ENCODE data around the gene SGSM2.

SGSM2 gene

DNA sequence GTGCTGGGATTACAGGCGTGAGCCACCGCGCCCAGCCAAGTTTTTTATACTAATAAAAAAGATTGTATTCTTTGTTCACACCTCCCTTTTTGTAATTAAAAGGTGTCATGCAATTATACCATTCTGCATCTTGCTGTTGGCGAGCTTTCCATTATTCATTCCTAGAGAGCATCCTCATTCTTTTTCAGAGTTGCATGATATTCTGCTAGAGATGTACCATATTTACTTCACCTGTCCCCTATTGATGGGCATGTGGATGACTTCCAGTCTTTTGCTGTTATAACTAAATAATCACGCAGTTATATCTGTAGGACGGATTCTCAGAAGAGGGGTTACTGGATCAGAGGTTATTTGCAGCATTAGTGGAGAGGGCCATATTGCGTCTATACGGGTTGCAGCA, 17.0 kb downstream of the SGSM2 start:
- no CpG with 5 or more reads among the region's 8 CpGs for WGBS (ENCODE audit: extremely low coverage, insufficient coverage, low lambda C conversion rate)
- Histone ChIP-seq H3K18ac (ENCODE audit: low read length) (no peak overlapping the region), H3K4me1 (ENCODE audit: control insufficient read depth, low read depth, low read length) (no peaks in the 10 kb centered on the region), H3K27me3 (ENCODE audit: insufficient read depth, low read length, poor library complexity) (no peaks in the 10 kb centered on the region), H2BK15ac (replicated peaks; ENCODE audit: low read depth) (no peak overlapping the region), H2BK120ac (ENCODE audit: low read depth, low read length) (no peak overlapping the region), H3K9ac (ENCODE audit: low read length) (no peak overlapping the region), H3K4me3 (ENCODE audit: low read length) (no peak overlapping the region), H3K23ac (ENCODE audit: low read length) (no peak overlapping the region), H3K56ac (ENCODE audit: low read length) (no peak overlapping the region), H3K4me2 (ENCODE audit: low read length) (no peak overlapping the region), H3K79me2 (ENCODE audit: control insufficient read depth, insufficient read depth, low read length) (no peaks in the 10 kb centered on the region), H4K8ac (ENCODE audit: low read depth, low read length) (no peak overlapping the region), H3K79me1 (ENCODE audit: low read length) (no peaks in the 10 kb centered on the region), H4K5ac (ENCODE audit: low read length) (no peak overlapping the region), H3K27ac (ENCODE audit: low read depth, low read length) (no peak overlapping the region), H2AK5ac (ENCODE audit: low read length) (no peak overlapping the region), H3K36me3 (ENCODE audit: control insufficient read depth, insufficient read depth, low read length) (no peaks in the 10 kb centered on the region), H3K4ac (ENCODE audit: low read depth, low read length) (no peak overlapping the region), H2BK5ac (ENCODE audit: low read length) (no peak overlapping the region)
- DNase-seq: no peak

GRCh38 chr17:2357237-2357636, 19.9 kb downstream of the SGSM2 start:
- Histone ChIP-seq H3K36me3 (ENCODE audit: control insufficient read depth, insufficient read depth, low read length) (no peaks in the 10 kb centered on the region), H3K4me2 (ENCODE audit: low read length) (no peak overlapping the region), H4K5ac (ENCODE audit: low read length) (no peak overlapping the region), H3K23ac (ENCODE audit: low read length) (no peak overlapping the region), H3K18ac (ENCODE audit: low read length) (no peak overlapping the region), H3K4me1 (ENCODE audit: control insufficient read depth, low read depth, low read length) (no peaks in the 10 kb centered on the region), H3K4ac (ENCODE audit: low read depth, low read length) (no peak overlapping the region), H3K27me3 (ENCODE audit: insufficient read depth, low read length, poor library complexity) (no peaks in the 10 kb centered on the region), H2AK5ac (ENCODE audit: low read length) (no peak overlapping the region), H3K4me3 (ENCODE audit: low read length) (no peak overlapping the region), H2BK120ac (ENCODE audit: low read depth, low read length) (no peak overlapping the region), H3K79me1 (ENCODE audit: low read length) (no peaks in the 10 kb centered on the region), H3K56ac (ENCODE audit: low read length) (no peak overlapping the region), H3K79me2 (ENCODE audit: control insufficient read depth, insufficient read depth, low read length) (no peaks in the 10 kb centered on the region), H2BK15ac (replicated peaks; ENCODE audit: low read depth) (no peak overlapping the region), H2BK5ac (ENCODE audit: low read length) (no peak overlapping the region), H4K8ac (ENCODE audit: low read depth, low read length) (no peak overlapping the region), H3K9ac (ENCODE audit: low read length) (no peak overlapping the region), H3K27ac (ENCODE audit: low read depth, low read length) (no peak overlapping the region)
- DNase-seq: no peak
- no CpG with 5 or more reads among the region's 4 CpGs for WGBS (ENCODE audit: extremely low coverage, insufficient coverage, low lambda C conversion rate)

GRCh38 chr17:2357931-2358434, 20.7 kb downstream of the SGSM2 start:
- Histone ChIP-seq H3K27ac (ENCODE audit: low read depth, low read length) (no peak overlapping the region), H2AK5ac (ENCODE audit: low read length) (no peak overlapping the region), H4K5ac (ENCODE audit: low read length) (no peak overlapping the region), H3K4me1 (ENCODE audit: control insufficient read depth, low read depth, low read length) (no peaks in the 10 kb centered on the region), H3K27me3 (ENCODE audit: insufficient read depth, low read length, poor library complexity) (no peaks in the 10 kb centered on the region), H3K4me2 (ENCODE audit: low read length) (no peak overlapping the region), H3K79me1 (ENCODE audit: low read length) (no peaks in the 10 kb centered on the region), H3K56ac (ENCODE audit: low read length) (no peak overlapping the region), H2BK5ac (ENCODE audit: low read length) (no peak overlapping the region), H4K8ac (ENCODE audit: low read depth, low read length) (no peak overlapping the region), H3K23ac (ENCODE audit: low read length) (no peak overlapping the region), H3K18ac (ENCODE audit: low read length) (no peak overlapping the region), H3K36me3 (ENCODE audit: control insufficient read depth, insufficient read depth, low read length) (no peaks in the 10 kb centered on the region), H3K4me3 (ENCODE audit: low read length) (no peak overlapping the region), H2BK15ac (replicated peaks; ENCODE audit: low read depth) (no peak overlapping the region), H3K4ac (ENCODE audit: low read depth, low read length) (no peak overlapping the region), H3K9ac (ENCODE audit: low read length) (no peak overlapping the region), H2BK120ac (ENCODE audit: low read depth, low read length) (no peak overlapping the region), H3K79me2 (ENCODE audit: control insufficient read depth, insufficient read depth, low read length) (no peaks in the 10 kb centered on the region)
- DNase-seq: no peak
- WGBS (ENCODE audit: extremely low coverage, insufficient coverage, low lambda C conversion rate): no CpG with 5 or more reads among the region's 10 CpGs

- Histone ChIP-seq H3K4ac (ENCODE audit: low read depth, low read length) (no peak overlapping the region), H3K79me2 (ENCODE audit: control insufficient read depth, insufficient read depth, low read length) (no peaks in the 10 kb centered on the region), H3K9ac (ENCODE audit: low read length) (no peak overlapping the region), H2BK15ac (replicated peaks; ENCODE audit: low read depth) (no peak overlapping the region), H3K4me2 (ENCODE audit: low read length) (no peak overlapping the region), H3K4me1 (ENCODE audit: control insufficient read depth, low read depth, low read length) (no peaks in the 10 kb centered on the region), H3K27ac (ENCODE audit: low read depth, low read length) (no peak overlapping the region), H3K36me3 (ENCODE audit: control insufficient read depth, insufficient read depth, low read length) (no peaks in the 10 kb centered on the region), H3K27me3 (ENCODE audit: insufficient read depth, low read length, poor library complexity) (no peaks in the 10 kb centered on the region), H2AK5ac (ENCODE audit: low read length) (no peak overlapping the region), H4K5ac (ENCODE audit: low read length) (no peak overlapping the region), H2BK120ac (ENCODE audit: low read depth, low read length) (no peak overlapping the region), H3K23ac (ENCODE audit: low read length) (no peak overlapping the region), H2BK5ac (ENCODE audit: low read length) (no peak overlapping the region), H3K56ac (ENCODE audit: low read length) (no peak overlapping the region), H3K79me1 (ENCODE audit: low read length) (no peaks in the 10 kb centered on the region), H4K8ac (ENCODE audit: low read depth, low read length) (no peak overlapping the region), H3K18ac (ENCODE audit: low read length) (no peak overlapping the region), H3K4me3 (ENCODE audit: low read length) (no peak overlapping the region)
- no peak for DNase-seq
- no CpG with 5 or more reads among the region's 21 CpGs for WGBS (ENCODE audit: extremely low coverage, insufficient coverage, low lambda C conversion rate)
Observed at GRCh38 chr17:2361010-2361760, 23.9 kb downstream of the SGSM2 start.

DNA sequence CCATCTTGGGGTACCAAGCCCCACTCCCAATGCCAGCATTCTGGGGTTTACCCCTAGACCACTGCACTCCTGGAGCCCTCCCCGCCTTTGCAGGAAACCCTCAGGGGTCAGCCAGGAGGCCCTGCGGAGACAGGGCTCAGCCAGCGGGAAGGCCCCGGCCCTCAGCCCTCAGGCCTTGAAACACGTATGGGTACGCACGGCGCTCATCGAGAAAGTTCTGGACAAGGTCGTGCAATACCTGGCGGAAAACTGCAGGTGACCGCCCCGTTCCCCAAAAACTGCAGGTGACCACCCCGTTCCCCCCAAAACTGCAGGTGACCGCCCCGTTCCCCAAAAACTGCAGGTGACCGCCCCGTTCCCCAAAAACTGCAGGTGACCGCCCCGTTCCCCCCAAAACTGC, 24.7 kb downstream of the SGSM2 start:
- H3K9ac ChIP-seq (ENCODE audit: low read length): no peak overlapping the region
- H3K27ac ChIP-seq (ENCODE audit: low read depth, low read length): no peak overlapping the region
- no peak overlapping the region for H3K4me3 ChIP-seq (ENCODE audit: low read length)
- no peaks in the 10 kb centered on the region for H3K36me3 ChIP-seq (ENCODE audit: control insufficient read depth, insufficient read depth, low read length)
- H2AK5ac ChIP-seq (ENCODE audit: low read length): no peak overlapping the region
- H3K23ac ChIP-seq (ENCODE audit: low read length): no peak overlapping the region
- H3K4ac ChIP-seq (ENCODE audit: low read depth, low read length): no peak overlapping the region
- no peak overlapping the region for H2BK120ac ChIP-seq (ENCODE audit: low read depth, low read length)
- no peak overlapping the region for H4K5ac ChIP-seq (ENCODE audit: low read length)
- no peak overlapping the region for H3K18ac ChIP-seq (ENCODE audit: low read length)
- no peak overlapping the region for H3K56ac ChIP-seq (ENCODE audit: low read length)
- no CpG with 5 or more reads among the region's 20 CpGs for WGBS (ENCODE audit: extremely low coverage, insufficient coverage, low lambda C conversion rate)
- no peak overlapping the region for H4K8ac ChIP-seq (ENCODE audit: low read depth, low read length)
- H2BK15ac ChIP-seq (replicated peaks; ENCODE audit: low read depth): no peak overlapping the region
- no peaks in the 10 kb centered on the region for H3K27me3 ChIP-seq (ENCODE audit: insufficient read depth, low read length, poor library complexity)
- H3K4me1 ChIP-seq (ENCODE audit: control insufficient read depth, low read depth, low read length): no peaks in the 10 kb centered on the region
- H3K4me2 ChIP-seq (ENCODE audit: low read length): no peak overlapping the region
- DNase-seq: no peak
- H3K79me2 ChIP-seq (ENCODE audit: control insufficient read depth, insufficient read depth, low read length): no peaks in the 10 kb centered on the region
- no peaks in the 10 kb centered on the region for H3K79me1 ChIP-seq (ENCODE audit: low read length)
- H2BK5ac ChIP-seq (ENCODE audit: low read length): no peak overlapping the region

DNA sequence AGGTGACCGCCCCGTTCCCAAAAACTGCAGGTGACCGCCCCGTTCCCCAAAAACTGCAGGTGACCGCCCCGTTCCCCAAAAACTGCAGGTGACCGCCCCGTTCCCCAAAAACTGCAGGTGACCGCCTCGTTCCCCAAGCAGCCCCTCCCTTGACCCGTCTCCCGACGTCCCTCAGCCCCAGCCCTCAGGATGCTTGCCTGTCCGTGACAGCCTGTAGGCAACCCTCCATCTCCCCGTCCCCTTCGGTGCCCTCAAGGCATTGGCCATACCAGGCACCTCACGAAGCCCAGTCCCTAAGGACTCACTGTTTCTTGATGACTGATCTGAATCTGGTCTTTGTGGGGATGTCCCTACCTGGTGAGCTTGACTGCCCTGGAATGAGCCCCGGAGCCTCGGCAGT, 25.1 kb downstream of the SGSM2 start:
- H4K5ac ChIP-seq (ENCODE audit: low read length): no peak overlapping the region
- H3K56ac ChIP-seq (ENCODE audit: low read length): no peak overlapping the region
- no peak overlapping the region for H3K27ac ChIP-seq (ENCODE audit: low read depth, low read length)
- H3K4me1 ChIP-seq (ENCODE audit: control insufficient read depth, low read depth, low read length): no peaks in the 10 kb centered on the region
- H3K79me1 ChIP-seq (ENCODE audit: low read length): no peaks in the 10 kb centered on the region
- no peak overlapping the region for H4K8ac ChIP-seq (ENCODE audit: low read depth, low read length)
- no peak overlapping the region for H3K23ac ChIP-seq (ENCODE audit: low read length)
- no peaks in the 10 kb centered on the region for H3K79me2 ChIP-seq (ENCODE audit: control insufficient read depth, insufficient read depth, low read length)
- H3K36me3 ChIP-seq (ENCODE audit: control insufficient read depth, insufficient read depth, low read length): no peaks in the 10 kb centered on the region
- no peak overlapping the region for H3K4me2 ChIP-seq (ENCODE audit: low read length)
- H2BK15ac ChIP-seq (replicated peaks; ENCODE audit: low read depth): no peak overlapping the region
- H2AK5ac ChIP-seq (ENCODE audit: low read length): no peak overlapping the region
- no peak overlapping the region for H3K4ac ChIP-seq (ENCODE audit: low read depth, low read length)
- no peak for DNase-seq
- H3K18ac ChIP-seq (ENCODE audit: low read length): no peak overlapping the region
- H2BK120ac ChIP-seq (ENCODE audit: low read depth, low read length): no peak overlapping the region
- no CpG with 5 or more reads among the region's 19 CpGs for WGBS (ENCODE audit: extremely low coverage, insufficient coverage, low lambda C conversion rate)
- no peaks in the 10 kb centered on the region for H3K27me3 ChIP-seq (ENCODE audit: insufficient read depth, low read length, poor library complexity)
- no peak overlapping the region for H3K9ac ChIP-seq (ENCODE audit: low read length)
- no peak overlapping the region for H3K4me3 ChIP-seq (ENCODE audit: low read length)
- H2BK5ac ChIP-seq (ENCODE audit: low read length): no peak overlapping the region
